ENCODE measurements around the gene LILRA6.
"Not testable (repeated sequence)": the region's sequence is repeated elsewhere in the genome, so short reads cannot be mapped to it uniquely, and the experiment has no call there.

The LILRA6 gene

DNA sequence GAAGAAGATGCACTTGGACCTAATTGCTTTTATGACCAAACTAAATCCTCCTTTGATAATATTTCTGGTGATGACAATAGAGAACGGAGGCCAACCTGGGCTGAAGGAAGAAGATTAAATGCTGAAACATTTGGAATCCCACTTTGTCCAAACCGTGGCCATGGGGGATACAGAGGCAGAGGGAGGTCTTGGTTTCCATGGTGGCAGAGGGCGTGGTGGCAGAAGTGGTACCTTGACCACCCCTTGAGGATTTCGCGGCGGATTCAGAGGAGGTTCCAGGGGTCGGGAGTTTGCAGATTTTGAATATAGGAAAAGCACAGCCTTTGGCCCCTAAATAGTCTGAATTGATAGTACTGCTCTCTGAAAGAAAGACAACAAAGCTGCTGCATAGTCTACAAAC is 12.6 kb downstream of the LILRA6 start:
- no peak for DNase-seq

GRCh38 chr19:54229146-54229545 is 13.4 kb downstream of the LILRA6 start:
- no peak for DNase-seq

GRCh38 chr19:54224619-54225018 is 18.0 kb downstream of the LILRA6 start:
- DNase-seq = not testable (repeated sequence)

- not testable (repeated sequence) for DNase-seq
These were observed 18.7 kb downstream of the LILRA6 start for GRCh38 chr19:54223937-54224281.

- not testable (repeated sequence) for DNase-seq
These were observed 19.2 kb downstream of the LILRA6 start for GRCh38 chr19:54223277-54223936.

- DNase-seq = not testable (repeated sequence)
These were observed 19.9 kb downstream of the LILRA6 start, which contains the start of gene LILRB3 for GRCh38 chr19:54222474-54223276. Gene LILRB3, minus strand, starts transcription at chr19:54223007. Its CDS starts 31 bp downstream, at chr19:54222976.

DNA sequence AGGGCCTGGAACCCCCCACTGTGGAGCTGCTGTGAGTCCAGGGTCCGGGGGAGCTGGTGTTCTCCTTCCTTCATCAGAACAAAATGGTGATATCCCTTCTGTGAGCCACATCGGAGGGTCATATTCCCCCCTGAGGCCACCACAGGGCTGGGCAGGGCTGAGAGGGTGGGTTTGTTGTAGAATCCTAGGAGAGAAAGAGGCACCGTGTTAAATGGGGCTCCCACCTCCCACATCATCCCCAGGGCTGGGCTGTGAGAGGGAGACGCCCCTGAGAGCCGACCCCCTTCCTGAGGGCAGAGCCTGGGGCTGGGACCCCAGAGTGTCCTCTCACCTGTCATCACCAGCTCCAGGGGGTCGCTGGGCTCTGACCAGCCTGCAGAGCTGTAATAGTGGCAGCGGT is 20.6 kb downstream of the LILRA6 start:
- not testable (repeated sequence) for DNase-seq

DNA sequence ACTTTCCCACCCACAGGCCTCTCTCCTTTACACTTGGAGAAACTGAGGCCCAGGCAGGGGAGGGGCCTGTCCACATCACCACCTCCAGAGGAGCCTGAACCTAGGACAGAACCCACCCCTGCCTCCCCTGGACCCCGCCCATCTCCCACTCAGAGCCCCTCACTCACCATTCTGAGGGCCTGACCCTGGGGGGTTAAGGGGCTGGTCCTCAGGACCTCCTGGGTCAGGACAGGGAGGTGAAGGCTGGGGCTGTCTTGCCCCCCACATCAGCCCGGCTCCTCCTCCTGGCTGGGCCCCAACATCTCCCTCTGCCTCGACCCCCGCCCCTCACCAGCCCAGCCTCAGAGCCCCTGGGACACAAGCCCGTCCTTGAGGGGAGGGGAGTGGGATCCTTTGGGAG is 22.9 kb downstream of the LILRA6 start:
- not testable (repeated sequence) for DNase-seq

GRCh38 chr19:54218960-54219661 is 23.5 kb downstream of the LILRA6 start:
- no peak for DNase-seq

DNA sequence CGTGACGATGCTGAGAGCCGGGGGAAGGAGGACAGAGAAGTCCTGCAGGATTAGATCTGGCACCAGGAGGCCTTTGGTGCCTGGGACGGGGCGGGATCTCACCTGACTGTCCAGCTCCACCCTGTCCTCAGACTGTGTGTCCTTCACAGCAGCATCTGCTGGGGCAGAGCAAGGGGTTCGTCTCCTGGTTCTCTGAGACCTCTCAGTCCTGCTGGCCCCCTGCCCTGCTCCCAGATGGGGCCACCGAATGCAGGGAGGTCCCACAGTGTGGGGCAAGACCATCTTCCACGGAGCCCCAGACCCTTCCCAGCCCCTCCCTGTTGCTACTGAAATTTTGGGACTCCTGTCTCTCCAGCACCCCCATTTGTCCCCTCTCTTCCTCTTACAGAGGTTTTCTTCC is 24.3 kb downstream of the LILRA6 start:
- no peak for DNase-seq

DNA sequence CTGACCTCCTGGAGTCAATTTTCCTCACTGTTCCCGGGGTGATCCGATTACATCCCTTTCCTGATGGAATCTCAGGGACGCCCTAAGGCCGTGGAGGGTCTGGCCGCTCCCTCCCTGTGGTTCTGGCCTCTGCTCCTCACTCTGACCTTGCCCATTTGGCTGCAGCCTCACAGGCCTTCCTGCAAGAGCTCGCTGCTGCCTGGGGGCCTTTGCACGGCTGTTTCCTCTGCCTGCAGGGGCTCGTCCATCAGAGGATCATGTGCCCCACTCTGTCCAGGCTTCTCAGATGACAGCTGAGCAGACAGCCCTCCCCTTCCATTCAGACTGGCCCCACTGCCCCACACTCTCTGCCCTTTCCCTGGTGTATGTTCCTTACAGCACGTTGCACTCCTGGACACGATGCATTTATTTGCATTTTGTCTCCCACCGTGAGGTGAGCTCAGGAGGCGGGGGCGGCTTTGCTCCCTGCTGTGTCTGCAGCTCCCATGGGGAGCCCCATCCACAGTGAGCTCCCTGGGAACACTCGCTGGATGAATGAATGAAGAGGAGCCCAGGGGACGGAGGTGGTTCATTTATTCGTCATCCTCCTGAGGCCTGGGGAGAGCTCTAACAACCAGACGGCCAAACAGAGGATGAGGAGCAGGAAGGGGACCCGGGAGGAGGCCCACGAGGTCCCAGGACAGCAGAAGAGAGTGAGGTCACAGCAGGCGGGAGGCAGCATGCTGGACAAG is 24.9 kb downstream of the LILRA6 start:
- not testable (repeated sequence) for DNase-seq

DNA sequence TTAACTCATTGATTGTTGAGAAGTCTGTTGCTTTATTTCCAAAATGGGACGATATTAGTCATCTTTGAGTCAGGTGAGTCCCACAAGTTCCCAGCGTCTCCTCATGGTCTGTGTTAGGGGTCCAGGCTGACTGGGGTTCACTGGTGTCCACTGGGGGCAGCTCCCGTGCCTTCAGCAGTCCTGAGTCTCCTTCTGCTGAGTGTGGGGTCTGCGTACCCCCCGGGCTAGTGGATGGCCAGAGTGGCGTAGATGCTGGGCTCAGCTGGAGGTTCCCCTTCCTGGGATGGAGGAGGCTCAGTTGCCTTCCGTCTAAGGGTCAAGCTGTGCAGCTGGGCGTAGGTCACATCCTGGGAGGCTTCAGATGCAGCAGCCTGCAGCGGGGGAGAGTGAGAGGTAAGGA is 25.7 kb downstream of the LILRA6 start:
- no peak for DNase-seq

- not testable (repeated sequence) for DNase-seq
These were observed 27.9 kb downstream of the LILRA6 start for GRCh38 chr19:54214734-54215133.

GRCh38 chr19:54214217-54214616 is 28.4 kb downstream of the LILRA6 start:
- not testable (repeated sequence) for DNase-seq

DNA sequence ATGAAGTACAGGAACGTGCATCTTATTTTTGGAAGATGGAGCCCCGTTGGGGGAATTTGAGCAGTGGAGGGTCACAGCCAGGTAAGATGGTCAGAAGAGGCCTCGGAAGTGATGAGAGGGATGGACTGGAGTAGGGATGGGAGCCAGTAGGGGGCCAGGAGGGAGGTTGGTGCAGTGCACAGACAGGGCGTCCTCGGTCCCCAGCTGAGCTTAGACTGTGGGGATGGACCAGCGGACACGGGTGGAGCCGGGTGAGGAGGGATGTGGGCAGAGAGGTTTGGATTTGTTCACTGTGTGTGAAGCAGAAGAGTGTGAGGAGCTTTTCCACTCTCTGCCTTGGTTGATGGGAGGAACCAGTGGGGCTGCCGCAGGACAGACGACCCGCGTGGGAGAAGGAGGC is 31.4 kb downstream of the LILRA6 start:
- no peak for DNase-seq

DNA sequence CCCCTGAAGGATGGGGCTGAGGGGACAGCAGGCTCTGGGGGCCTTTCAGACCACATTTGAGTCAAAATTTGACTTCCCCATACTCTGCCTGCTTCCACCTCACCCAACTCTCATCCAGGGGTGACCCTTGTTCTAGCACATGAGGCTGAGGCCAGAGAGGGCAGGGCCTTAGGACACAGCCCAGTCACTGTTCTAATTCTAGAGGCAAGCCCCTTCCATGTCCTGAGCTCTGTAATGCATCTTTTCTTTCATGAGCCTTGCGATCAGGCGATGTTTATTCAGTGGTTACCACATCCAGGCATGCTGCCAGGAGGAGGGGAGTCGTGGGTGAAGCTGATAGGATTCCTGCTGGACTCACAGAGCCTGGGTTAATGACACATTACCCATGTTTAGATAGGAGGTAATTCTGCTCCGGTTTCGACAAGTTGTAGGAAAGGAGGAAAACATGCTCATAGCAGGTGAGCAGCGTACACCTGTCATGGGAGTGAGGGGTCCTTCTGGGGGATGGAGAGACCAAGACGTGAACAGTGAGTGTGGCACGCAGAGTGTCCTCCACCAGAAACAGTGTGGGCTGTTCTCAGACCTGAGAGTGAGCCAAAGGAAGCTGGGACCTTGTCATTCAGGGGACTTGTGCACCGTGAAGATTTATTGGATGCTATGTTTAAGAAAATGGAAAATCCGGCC is 32.6 kb downstream of the LILRA6 start:
- peak; percentile 32 to 51 for DNase-seq

DNA sequence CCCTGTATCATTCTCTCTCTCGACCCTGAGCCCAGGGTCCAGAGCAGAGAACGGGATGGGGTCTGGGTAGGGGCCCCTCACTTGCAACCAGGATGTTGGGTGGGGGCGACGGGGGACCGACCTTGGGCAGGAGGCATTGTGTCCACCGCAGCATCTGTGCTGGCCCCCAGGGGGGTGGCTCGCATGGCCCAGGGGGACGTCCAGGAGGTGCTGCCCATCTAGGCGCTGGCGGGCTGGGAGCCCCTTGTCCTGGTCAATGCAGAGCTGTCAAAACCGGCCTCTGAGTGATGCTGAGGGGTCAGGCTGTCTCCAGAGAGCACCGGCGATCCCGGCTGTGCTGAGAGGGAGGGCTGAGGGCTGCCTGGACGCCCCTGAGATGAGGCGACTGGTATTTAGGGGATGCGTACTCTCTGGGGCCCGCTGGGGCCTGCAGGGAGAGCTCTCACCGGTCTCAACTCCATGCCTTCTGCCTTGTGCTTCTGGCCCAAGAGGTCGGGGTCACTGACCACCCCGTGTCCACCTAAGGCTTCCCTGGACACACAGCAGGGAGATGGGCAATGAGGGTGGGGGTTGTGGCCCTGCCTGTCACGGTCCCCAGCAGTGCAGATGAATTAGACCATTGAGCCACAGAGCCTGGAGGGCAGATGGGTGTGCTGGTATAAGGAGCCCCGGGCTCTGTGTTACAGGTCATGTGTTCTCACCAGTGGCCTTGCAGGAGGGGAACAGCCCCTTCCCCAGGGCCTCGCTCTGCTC is 33.4 kb downstream of the LILRA6 start:
- peak in 1 of 2 experiments; percentile 34 for DNase-seq

DNA sequence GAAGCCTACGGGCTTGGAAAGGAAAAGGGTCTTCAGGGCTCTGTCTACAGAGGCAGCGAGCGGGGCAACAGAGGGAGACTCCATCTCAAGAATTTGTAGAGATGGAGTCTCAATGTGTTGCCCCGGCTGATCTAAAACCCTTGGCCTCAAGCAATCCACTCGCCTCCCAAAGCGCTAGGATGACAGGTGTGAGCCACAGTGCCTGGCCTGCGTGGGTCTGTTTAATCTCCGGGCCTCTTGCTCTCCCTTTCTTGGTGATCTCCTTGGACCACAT is 33.9 kb downstream of the LILRA6 start:
- DNase-seq = no peak

DNA sequence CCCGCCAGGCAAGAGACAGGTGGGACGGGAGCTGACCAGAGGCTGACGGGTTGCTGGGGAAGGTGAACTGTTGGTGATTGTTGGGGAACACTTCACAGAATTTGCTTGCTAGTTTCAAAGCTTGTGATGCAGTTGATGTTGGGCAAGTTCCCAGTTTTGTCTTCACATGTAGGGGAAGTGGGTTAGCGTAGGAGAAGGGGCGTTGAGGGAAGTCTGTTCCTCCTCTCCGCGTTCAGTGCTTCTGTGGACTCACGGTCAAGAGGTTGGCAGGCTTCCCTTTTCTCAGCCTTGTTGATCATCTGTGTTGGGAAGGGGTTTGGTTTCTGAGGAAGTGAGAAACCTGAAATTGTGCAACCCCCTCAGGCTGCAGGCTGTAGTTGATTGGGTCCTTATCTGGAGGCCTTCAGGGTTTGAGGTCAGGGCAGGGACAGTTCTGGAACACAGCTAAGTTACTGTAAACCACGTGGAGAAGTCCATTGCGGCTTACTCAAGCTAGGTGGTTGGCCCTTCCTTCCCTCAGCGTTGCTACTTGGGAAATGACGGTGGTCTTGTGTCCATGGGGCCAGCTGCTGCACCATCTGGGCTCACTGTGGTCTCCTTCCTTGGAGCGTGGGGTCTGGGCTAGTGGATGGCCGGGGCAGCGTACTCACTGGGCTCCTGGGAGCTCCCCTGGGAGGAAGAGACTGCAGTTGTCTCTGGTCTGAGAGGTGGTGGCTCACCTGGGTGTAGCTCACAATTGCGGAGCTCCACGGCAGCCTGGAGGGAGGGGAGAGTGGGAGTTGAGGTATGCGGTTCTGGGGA is 34.4 kb downstream of the LILRA6 start:
- DNase-seq = peak; percentile 72 to 76

- no peak for DNase-seq
These were observed 35.0 kb downstream of the LILRA6 start for GRCh38 chr19:54207676-54207982.

DNA sequence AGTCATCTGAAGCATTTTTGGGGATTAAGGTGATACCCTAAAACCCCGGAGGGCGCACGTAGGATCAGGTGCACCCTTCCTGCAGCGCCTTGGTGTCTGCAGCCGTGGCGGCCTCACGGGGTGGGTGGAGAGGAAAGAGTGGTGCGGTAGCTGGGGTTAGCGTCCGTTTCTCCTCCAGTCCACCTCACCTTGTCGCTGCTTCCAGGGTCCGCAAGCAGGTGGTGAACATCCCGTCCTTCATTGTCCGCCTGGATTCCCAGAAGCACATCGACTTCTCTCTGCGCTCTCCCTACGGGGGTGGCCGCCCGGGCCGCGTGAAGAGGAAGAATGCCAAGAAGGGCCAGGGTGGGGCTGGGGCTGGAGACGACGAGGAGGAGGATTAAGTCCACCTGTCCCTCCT is 35.4 kb downstream of the LILRA6 start:
- DNase-seq = not testable (repeated sequence)
